Prostate gland (tissue), 2 donors: ENCODE results near the gene ADGRB3.

ENCODE experiments used
- POLR2A ChIP-seq: fragments of 450-650 bp; IDR thresholded peaks from one replicate; pipeline ENCODE4 v1.6.1; 2016; ENCODE audit warnings: antibody characterized with exemption, mild to moderate bottlenecking
- POLR2AphosphoS5 ChIP-seq: sonication (generic); formaldehyde crosslinking; IDR thresholded peaks from one replicate; pipeline ENCODE4 v1.6.1; 2017; ENCODE audit warnings: antibody characterized with exemption
- TF ChIP-seq, protein P1 (sequence below), 4 experiments: fragments of 200-600 bp in 2 of 4; fragments of 450-650 bp in 2 of 4; sonication (generic) in 2 of 4; IDR thresholded peaks; 1 replicate in 3 of 4; 2 replicates in 1 of 4; pipeline ENCODE4 v1.5.1; 2016 to 2019; ENCODE audit warnings: antibody characterized with exemption in 4 of 4, mild to moderate bottlenecking in 2 of 4, moderate library complexity in 2 of 4

DNA sequence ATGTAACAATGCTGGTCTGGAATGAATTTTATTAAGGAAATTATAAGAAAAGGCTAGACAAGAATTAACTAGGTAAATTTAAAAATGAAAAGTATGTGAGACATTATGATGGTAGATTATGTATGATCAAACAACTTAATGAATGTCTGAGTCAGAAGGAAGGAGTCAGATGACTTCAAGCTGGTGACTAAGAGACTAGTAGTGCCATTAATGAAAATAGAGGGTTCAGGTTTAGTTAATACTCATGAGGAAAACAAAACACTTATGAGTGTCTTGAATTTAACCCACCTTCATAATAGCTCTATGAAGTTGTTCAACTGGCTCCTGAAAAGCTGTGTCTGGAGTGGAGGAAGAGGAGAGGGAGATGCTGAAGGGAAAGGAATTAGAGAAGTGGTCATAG is 256.3 kb downstream of the ADGRB3 start:
- TF ChIP-seq POLR2A (no peak), POLR2AphosphoS5 (no peak)
- TF ChIP-seq, protein P1, sequence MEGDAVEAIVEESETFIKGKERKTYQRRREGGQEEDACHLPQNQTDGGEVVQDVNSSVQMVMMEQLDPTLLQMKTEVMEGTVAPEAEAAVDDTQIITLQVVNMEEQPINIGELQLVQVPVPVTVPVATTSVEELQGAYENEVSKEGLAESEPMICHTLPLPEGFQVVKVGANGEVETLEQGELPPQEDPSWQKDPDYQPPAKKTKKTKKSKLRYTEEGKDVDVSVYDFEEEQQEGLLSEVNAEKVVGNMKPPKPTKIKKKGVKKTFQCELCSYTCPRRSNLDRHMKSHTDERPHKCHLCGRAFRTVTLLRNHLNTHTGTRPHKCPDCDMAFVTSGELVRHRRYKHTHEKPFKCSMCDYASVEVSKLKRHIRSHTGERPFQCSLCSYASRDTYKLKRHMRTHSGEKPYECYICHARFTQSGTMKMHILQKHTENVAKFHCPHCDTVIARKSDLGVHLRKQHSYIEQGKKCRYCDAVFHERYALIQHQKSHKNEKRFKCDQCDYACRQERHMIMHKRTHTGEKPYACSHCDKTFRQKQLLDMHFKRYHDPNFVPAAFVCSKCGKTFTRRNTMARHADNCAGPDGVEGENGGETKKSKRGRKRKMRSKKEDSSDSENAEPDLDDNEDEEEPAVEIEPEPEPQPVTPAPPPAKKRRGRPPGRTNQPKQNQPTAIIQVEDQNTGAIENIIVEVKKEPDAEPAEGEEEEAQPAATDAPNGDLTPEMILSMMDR (IDR thresholded peaks at IDR 0.05) = no peak
